Progenitor cell of endocrine pancreas (in vitro differentiated cells): ENCODE data around the gene TBC1D3G. TPM values are rescaled to one million over a fixed set of nuclear protein-coding genes. Genes with fewer than 3 reads are reported as not detected.
"Not testable (repeated sequence)": the region's sequence is repeated elsewhere in the genome, so short reads cannot be mapped to it uniquely, and the experiment has no call there.

Experiments used
- DNase-seq: peaks from one replicate; pipeline ENCODE4 v3.0.0; 2021; ENCODE audit warnings: low spot score; ENCODE audit not compliant: unreplicated experiment
- H3K27ac Mint-ChIP-seq: 2 replicates; pipeline ENCODE4 v1.8.0; 2021; ENCODE audit warnings: mild to moderate bottlenecking, moderate library complexity, mixed read lengths
- H3K27me3 Mint-ChIP-seq: 2 replicates; pipeline ENCODE4 v1.8.0; 2021; ENCODE audit warnings: mixed read lengths
- H3K36me3 Mint-ChIP-seq: 2 replicates; pipeline ENCODE4 v1.8.0; 2022; ENCODE audit warnings: mixed read lengths; ENCODE audit not compliant: insufficient read depth
- H3K4me1 Mint-ChIP-seq: 2 replicates; pipeline ENCODE4 v1.8.0; 2021; ENCODE audit warnings: low read depth, mixed read lengths
- H3K4me3 Mint-ChIP-seq: 2 replicates; pipeline ENCODE4 v1.8.0; 2021; ENCODE audit warnings: low read depth, mild to moderate bottlenecking, moderate library complexity, mixed read lengths
- H3K9me3 Mint-ChIP-seq: 2 replicates; pipeline ENCODE4 v1.8.0; 2021; ENCODE audit warnings: low read depth, mixed read lengths
- long read RNA-seq: library from polyadenylated mRNA; unstranded; transcript quantifications from one replicate; pipeline ENCODE4 v2.0.0, GENCODE V29; 2020
- total RNA-seq: library from RNA; stranded (reverse); gene quantifications from 2 replicates; pipeline ENCODE4 v1.2.1, GENCODE V29; 2021

The TBC1D3G gene
- not detected in 2 replicates for total RNA-seq
- long read RNA-seq, partial matches to known transcripts, result 0 of 2 reads
- long read RNA-seq, other reads (novel, unspliced or antisense), result 2 of 2 reads

GRCh38 chr17:36323584-36323983 is at the start of gene TBC1D3G:
Gene TBC1D3G, plus strand, starts transcription at chr17:36323884. Its CDS starts 1,528 bp downstream, at chr17:36325412.
- not testable (repeated sequence) for H3K36me3 Mint-ChIP-seq, H3K4me1 Mint-ChIP-seq, H3K27me3 Mint-ChIP-seq, DNase-seq, H3K4me3 Mint-ChIP-seq, H3K27ac Mint-ChIP-seq, H3K9me3 Mint-ChIP-seq

- not testable (repeated sequence) for DNase-seq, H3K27me3 Mint-ChIP-seq, H3K4me3 Mint-ChIP-seq, H3K27ac Mint-ChIP-seq, H3K9me3 Mint-ChIP-seq, H3K4me1 Mint-ChIP-seq, H3K36me3 Mint-ChIP-seq
Observed at GRCh38 chr17:36283256-36283655, 40.4 kb upstream of the TBC1D3G start.

- H3K4me3 Mint-ChIP-seq, H3K27me3 Mint-ChIP-seq, DNase-seq, H3K4me1 Mint-ChIP-seq, H3K27ac Mint-ChIP-seq, H3K9me3 Mint-ChIP-seq, H3K36me3 Mint-ChIP-seq: not testable (repeated sequence)
Observed at GRCh38 chr17:36284219-36284618, 39.5 kb upstream of the TBC1D3G start.

- not testable (repeated sequence) for H3K27me3 Mint-ChIP-seq, H3K27ac Mint-ChIP-seq, H3K4me1 Mint-ChIP-seq, H3K9me3 Mint-ChIP-seq, H3K36me3 Mint-ChIP-seq, DNase-seq, H3K4me3 Mint-ChIP-seq
Observed at GRCh38 chr17:36289965-36290612, 33.6 kb upstream of the TBC1D3G start.

- H3K9me3 Mint-ChIP-seq, H3K4me1 Mint-ChIP-seq, H3K27me3 Mint-ChIP-seq, DNase-seq, H3K27ac Mint-ChIP-seq, H3K4me3 Mint-ChIP-seq, H3K36me3 Mint-ChIP-seq: not testable (repeated sequence)
Observed at GRCh38 chr17:36295161-36295560, 28.5 kb upstream of the TBC1D3G start.

- DNase-seq, H3K27me3 Mint-ChIP-seq, H3K27ac Mint-ChIP-seq, H3K4me1 Mint-ChIP-seq, H3K4me3 Mint-ChIP-seq, H3K9me3 Mint-ChIP-seq, H3K36me3 Mint-ChIP-seq: not testable (repeated sequence)
Observed at GRCh38 chr17:36315736-36316135, 7.9 kb upstream of the TBC1D3G start.

GRCh38 chr17:36362496-36362895 is 38.8 kb downstream of the TBC1D3G start:
- not testable (repeated sequence) for H3K4me1 Mint-ChIP-seq, H3K9me3 Mint-ChIP-seq, H3K36me3 Mint-ChIP-seq, H3K27ac Mint-ChIP-seq, H3K27me3 Mint-ChIP-seq, H3K4me3 Mint-ChIP-seq, DNase-seq

- not testable (repeated sequence) for H3K4me3 Mint-ChIP-seq, H3K4me1 Mint-ChIP-seq, H3K27ac Mint-ChIP-seq, DNase-seq, H3K27me3 Mint-ChIP-seq, H3K9me3 Mint-ChIP-seq, H3K36me3 Mint-ChIP-seq
Observed at GRCh38 chr17:36375938-36376337, 52.3 kb downstream of the TBC1D3G start.

Other genes starting within 250 kb of the TBC1D3G start
- not detected in 2 replicates for gene CCL3, start 233.7 kb upstream of the TBC1D3G start, total RNA-seq
- not detected in 2 replicates for gene CCL4, start 220.1 kb upstream of the TBC1D3G start, total RNA-seq
- gene TBC1D3B, start 147.2 kb upstream of the TBC1D3G start, total RNA-seq, result 27.1 and 30.1 TPM in 2 replicates
- gene CCL3L1, start 127.1 kb upstream of the TBC1D3G start, total RNA-seq, result 0.82 and 1.7 TPM in 2 replicates
- gene CCL4L2, start 112.8 kb upstream of the TBC1D3G start, total RNA-seq, result not detected in 2 replicates
- gene TBC1D3I, start 59.3 kb upstream of the TBC1D3G start, total RNA-seq, result 0.77 and 1.9 TPM in 2 replicates
- not detected in 2 replicates for gene TBC1D3H, start 64.6 kb downstream of the TBC1D3G start, total RNA-seq
- gene ZNHIT3, start 162.8 kb downstream of the TBC1D3G start, total RNA-seq, result 43.9 and 49.1 TPM in 2 replicates
- gene MYO19, start 211.0 kb downstream of the TBC1D3G start, total RNA-seq, result 77.7 and 82.2 TPM in 2 replicates
- 7.3 and 8.7 TPM in 2 replicates for gene PIGW, start 211.1 kb downstream of the TBC1D3G start, total RNA-seq
- 74.2 and 75.3 TPM in 2 replicates for gene GGNBP2, start 221.0 kb downstream of the TBC1D3G start, total RNA-seq